Stimulated activated CD8-positive, alpha-beta memory T cell treated with anti-CD3 and anti-CD28 coated beads, Interleukin-15, amount 100 ng/mL, for 1 hour (primary cell): ENCODE measurements around the gene C4A.
"Not testable (repeated sequence)": the region's sequence is repeated elsewhere in the genome, so short reads cannot be mapped to it uniquely, and the experiment has no call there.

Experiments used
- DNase-seq: peaks from one replicate; pipeline ENCODE4 v3.0.0-alpha.2; 2020; ENCODE audit warnings: low read depth

C4A gene

DNA sequence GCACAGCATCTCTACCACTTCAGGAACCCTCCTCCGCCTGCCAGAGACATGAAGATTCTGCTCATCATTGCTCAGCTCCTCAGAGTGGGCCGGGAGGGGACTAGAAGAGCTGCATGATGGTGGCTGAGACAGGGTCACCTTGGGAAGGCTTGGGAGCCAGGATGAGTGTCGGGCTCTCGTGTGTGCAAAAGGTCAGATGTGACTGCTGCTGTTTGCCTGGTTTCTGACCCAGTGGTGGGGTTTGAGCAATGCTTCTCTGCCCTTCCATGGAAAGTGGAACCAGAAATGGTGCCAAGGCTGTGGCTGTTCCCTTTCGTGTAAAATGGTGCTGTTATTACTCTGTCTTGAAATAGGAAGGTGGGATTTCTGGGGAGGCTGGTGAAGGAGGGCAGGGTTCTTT is 859 bp upstream of the C4A start:
- not testable (repeated sequence) for DNase-seq

DNA sequence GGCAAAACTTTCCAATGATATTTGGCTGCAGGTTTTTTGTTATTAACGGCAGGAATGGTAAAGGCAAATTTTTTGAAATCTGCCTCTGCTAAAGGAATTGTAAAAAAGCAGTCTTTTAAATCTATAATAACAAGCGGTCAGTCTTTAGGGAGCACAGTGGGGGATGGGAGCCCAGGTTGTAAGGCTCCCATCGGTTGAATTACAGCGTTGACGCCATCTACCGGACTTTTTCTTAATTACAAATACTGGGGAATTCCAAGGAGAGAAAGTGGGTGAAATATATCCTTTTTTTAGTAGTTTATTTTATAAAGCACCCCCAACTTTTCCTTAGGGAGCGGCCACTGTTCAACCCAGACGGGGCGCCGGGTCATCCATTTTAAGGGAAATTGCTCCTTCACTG is 7.5 kb downstream of the C4A start:
- not testable (repeated sequence) for DNase-seq

GRCh38 chr6:31994421-31994820 is 12.6 kb downstream of the C4A start:
- DNase-seq, result not testable (repeated sequence)

- DNase-seq, result not testable (repeated sequence)
These were observed 14.5 kb downstream of the C4A start for GRCh38 chr6:31996385-31996784.

GRCh38 chr6:32002546-32003268 is 20.9 kb downstream of the C4A start:
- DNase-seq, result not testable (repeated sequence)

DNA sequence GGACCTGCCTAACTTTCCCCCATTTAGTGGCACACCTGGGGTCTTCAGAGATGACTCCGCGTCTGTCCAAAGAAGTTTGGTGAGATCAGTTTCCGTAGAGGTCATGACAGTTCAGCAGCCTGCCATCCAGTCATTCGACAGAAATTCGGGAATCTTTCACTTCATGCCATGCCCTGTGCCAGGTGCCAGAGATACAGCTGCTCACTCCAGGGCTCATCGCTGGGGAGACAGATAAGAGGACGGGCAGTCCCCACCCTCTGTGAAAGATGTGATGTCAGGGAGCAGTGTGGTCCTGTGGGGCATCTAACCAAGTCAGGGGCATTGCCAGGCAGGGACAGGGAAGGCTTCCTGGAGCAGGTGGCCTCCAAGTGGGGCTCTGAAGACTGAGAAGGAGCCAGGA is 21.4 kb downstream of the C4A start:
- DNase-seq, result not testable (repeated sequence)

GRCh38 chr6:32004393-32004792 is 22.5 kb downstream of the C4A start:
- not testable (repeated sequence) for DNase-seq

GRCh38 chr6:32004864-32005537 is 23.1 kb downstream of the C4A start:
- DNase-seq, result not testable (repeated sequence)

- not testable (repeated sequence) for DNase-seq
These were observed 23.7 kb downstream of the C4A start for GRCh38 chr6:32005538-32005880.

DNA sequence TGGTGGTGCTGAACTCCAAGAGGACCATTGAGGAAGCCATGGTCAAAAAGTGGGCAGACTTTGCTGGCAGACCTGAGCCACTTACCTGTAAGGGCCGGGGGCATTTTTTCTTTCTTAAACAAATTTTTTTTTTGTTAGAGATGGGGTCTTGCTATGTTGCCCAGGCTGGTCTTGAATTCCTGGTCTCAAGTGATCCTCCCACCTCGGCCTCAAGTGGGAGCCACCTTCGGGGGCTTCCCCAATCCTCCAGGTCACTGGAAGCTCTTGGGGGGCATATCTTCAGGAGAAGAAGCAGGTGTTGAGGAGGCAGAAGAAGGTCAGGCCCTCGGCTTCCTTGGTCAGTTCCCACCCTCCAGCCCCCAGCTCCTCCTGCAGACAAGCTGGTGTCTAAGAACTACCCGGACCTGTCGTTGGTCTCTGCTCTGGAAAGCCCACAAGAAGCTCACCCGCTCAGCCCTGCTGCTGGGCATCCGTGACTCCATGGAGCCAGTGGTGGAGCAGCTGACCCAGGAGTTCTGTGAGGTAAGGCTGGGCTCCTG is 24.2 kb downstream of the C4A start:
- DNase-seq, result not testable (repeated sequence)

- DNase-seq, result not testable (repeated sequence)
These were observed 25.2 kb downstream of the C4A start for GRCh38 chr6:32007086-32007485.

DNA sequence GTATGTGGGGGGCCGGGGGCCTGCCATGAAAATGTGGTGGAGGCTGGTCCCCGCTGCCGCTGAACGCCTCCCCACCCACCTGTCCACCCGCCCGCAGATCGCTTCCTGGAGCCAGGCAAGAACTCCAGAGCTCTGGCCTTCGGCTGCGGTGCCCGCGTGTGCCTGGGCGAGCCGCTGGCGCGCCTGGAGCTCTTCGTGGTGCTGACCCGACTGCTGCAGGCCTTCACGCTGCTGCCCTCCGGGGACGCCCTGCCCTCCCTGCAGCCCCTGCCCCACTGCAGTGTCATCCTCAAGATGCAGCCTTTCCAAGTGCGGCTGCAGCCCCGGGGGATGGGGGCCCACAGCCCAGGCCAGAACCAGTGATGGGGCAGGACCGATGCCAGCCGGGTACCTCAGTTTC is 26.2 kb downstream of the C4A start:
- DNase-seq, result not testable (repeated sequence)

DNA sequence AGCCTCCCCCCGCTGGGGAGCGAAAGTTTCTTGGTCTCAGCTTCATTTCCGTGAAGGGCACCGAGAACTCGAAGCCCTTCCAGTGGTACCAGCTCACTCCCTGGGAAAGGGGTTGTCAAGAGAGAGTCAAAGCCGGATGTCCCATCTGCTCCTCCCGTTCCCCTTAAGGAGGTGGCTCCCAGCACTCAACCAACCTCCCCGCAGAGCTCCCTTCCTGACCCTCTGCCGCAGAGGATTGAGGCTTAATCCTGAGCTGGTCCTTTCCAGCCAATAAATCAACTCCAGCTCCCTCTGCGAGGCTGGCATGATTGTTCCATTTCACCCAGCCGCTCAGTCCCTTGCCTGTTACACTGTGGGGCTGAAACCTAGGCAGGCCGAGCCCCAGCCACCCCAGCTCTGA is 26.8 kb downstream of the C4A start:
- DNase-seq, result not testable (repeated sequence)

- not testable (repeated sequence) for DNase-seq
These were observed 27.7 kb downstream of the C4A start for GRCh38 chr6:32009537-32009936.

DNA sequence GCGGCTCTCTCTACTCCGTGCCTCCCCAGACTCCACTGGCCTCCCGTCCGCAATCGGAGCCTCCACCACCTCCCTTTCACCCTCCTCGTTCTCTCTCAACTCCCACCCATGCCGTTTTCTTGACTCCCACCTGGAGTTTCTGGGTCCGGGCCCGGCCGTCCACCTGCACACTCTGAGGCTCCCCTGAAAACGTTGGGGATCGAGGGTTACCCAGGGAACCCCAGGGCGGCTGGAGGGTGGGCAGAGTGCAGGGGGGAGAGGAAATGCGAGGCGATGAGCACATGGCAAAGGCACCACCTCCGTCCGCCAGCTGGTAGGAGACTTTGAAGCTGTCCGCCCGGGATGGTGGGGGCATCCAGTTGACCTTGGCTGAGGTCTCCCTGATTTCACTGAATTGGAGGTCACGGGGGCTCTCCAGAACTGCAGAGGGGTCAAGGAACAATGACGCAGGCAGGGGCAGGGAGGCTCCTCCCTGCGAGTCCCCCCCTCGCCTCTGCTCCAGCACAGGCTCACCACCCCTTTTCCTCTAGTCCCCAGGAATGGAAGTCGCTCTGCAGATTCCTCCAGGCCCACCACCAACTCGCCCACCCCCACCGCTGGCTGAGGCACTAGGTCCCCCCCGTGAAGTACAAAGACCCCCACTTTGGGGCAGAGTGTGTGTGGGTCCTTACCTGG is 29.1 kb downstream of the C4A start:
- DNase-seq, result not testable (repeated sequence)

DNA sequence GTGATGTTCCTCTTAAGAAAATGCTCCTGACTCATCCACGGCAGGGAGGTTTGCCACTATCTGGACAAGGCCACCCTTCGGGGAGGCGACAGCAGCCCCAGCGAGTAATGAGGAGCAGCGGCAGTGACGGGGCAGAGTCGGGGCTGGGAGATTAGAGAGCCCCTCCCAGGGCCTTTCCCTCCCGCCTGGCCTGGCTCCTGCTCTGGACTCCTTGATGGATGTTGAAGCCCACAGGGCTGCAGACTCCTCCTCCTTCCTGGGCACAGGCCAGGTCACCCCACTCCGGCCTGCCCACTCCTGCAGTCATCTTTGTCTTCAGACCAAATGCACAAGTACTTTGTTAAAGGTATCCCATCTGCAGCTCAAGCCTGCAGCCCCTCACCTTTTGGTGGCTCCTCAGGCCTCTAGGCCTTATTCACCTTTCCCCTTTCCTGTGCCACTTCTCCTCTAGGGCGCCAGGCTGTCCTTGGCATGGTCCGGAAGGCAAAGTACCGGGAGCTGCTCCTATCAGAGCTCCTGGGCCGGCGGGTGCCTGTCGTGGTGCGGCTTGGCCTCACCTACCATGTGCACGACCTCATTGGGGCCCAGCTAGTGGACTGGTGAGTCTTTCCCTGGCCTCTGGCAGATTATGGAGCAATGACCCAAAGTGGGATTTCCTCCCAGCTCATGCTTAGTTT is 31.2 kb downstream of the C4A start:
- DNase-seq, result not testable (repeated sequence)

GRCh38 chr6:32013738-32014137 is 31.9 kb downstream of the C4A start:
- DNase-seq, result not testable (repeated sequence)

GRCh38 chr6:32014547-32014946 is 32.7 kb downstream of the C4A start, which contains the start of gene C4B:
TSS of gene C4B (plus strand) at chr6:32014795. CDS start at chr6:32014846, 51 bp downstream.
- not testable (repeated sequence) for DNase-seq

- not testable (repeated sequence) for DNase-seq
These were observed 40.2 kb downstream of the C4A start for GRCh38 chr6:32022100-32022499.

- not testable (repeated sequence) for DNase-seq
These were observed 46.8 kb downstream of the C4A start for GRCh38 chr6:32028631-32029030.

- not testable (repeated sequence) for DNase-seq
These were observed 47.7 kb downstream of the C4A start for GRCh38 chr6:32029553-32029952.
